OCI-LY1 (cell line): ENCODE results near the gene DDAH1.

Experiments used
- EZH2 ChIP-seq: fragments of 200-600 bp; sonication (generic), shearing (Covaris generic); IDR thresholded peaks from 2 replicates; pipeline ENCODE4 v1.8.0; 2017; ENCODE audit warnings: borderline replicate concordance, mixed run types, mild to moderate bottlenecking, antibody characterized with exemption, low read length, moderate library complexity, mixed read lengths
- TF ChIP-seq, protein P1 (sequence below): fragments of 200-600 bp; sonication (generic), shearing (Covaris generic); IDR thresholded peaks from 2 replicates; pipeline ENCODE4 v1.5.1; 2017; ENCODE audit warnings: mild to moderate bottlenecking, antibody characterized with exemption, low read length, moderate library complexity, mixed read lengths

DNA sequence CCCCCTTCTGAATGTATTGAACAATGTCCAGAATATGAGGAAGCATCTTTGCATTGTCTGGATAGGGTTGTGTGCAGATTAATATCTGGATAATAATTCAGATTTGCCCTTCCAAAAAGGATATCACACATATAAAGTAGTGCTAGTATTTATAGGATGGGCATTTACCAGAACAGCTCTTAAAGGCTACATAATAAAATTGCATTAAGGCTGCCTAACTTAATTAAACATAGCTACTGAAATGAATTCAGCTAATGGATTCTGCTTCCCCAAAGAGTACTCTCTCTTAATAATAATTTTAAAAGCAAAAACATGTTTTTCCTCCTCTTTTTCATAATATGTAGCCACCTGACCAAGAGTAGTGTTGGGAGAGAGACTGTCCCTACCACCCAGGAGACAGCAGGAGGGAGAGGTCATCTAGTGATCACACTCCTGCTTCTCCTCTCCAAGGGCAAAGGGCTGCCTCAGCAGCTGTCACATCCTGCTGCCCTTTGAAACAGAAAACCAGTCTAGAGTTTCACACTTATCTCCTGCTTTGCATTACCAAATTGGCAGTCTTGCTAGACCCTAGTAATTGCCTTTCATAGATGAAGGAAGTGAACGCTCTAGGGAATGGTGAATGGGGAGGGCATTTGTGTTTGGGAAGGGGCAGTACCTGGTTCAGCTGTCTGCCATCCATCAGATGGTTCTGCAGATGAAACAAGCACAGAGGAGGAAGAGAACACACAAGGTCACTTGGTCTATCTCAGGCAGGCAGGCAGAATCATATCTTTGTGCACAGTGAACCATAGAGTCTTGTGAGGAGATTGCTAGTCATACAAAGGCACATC is 29.3 kb upstream of the DDAH1 start:
- TF ChIP-seq, protein P1, sequence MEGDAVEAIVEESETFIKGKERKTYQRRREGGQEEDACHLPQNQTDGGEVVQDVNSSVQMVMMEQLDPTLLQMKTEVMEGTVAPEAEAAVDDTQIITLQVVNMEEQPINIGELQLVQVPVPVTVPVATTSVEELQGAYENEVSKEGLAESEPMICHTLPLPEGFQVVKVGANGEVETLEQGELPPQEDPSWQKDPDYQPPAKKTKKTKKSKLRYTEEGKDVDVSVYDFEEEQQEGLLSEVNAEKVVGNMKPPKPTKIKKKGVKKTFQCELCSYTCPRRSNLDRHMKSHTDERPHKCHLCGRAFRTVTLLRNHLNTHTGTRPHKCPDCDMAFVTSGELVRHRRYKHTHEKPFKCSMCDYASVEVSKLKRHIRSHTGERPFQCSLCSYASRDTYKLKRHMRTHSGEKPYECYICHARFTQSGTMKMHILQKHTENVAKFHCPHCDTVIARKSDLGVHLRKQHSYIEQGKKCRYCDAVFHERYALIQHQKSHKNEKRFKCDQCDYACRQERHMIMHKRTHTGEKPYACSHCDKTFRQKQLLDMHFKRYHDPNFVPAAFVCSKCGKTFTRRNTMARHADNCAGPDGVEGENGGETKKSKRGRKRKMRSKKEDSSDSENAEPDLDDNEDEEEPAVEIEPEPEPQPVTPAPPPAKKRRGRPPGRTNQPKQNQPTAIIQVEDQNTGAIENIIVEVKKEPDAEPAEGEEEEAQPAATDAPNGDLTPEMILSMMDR, result no peak
- no peak for TF ChIP-seq EZH2
